Fibroblast of lung (primary cell): ENCODE measurements around the gene TANGO6. TPM values are rescaled to one million over a fixed set of nuclear protein-coding genes. Genes with fewer than 3 reads are reported as not detected.

Experiments used
- DNase-seq, 2 donors: peaks; one replicate each; pipeline versions ENCODE4 v3.0.0 to v3.0.0-alpha.2; 2010; ENCODE audit warnings: low read depth in 2 of 2
- H2AFZ ChIP-seq: 2 replicates; pipeline ENCODE4 v1.5.1; 2012; ENCODE audit warnings: low read length, control low read depth, inconsistent platforms
- H3K27ac ChIP-seq: 2 replicates; pipeline ENCODE4 v1.5.1; 2011; ENCODE audit warnings: low read length, control low read depth; ENCODE audit not compliant: insufficient read depth
- H3K27me3 ChIP-seq: 2 replicates; pipeline ENCODE4 v1.5.1; 2011; ENCODE audit warnings: mild to moderate bottlenecking, low read length; ENCODE audit not compliant: control insufficient read depth, insufficient read depth
- H3K36me3 ChIP-seq: 2 replicates; pipeline ENCODE4 v1.5.1; 2011; ENCODE audit warnings: low read length; ENCODE audit not compliant: control insufficient read depth, insufficient read depth
- H3K4me1 ChIP-seq: 2 replicates; pipeline ENCODE4 v1.5.1; 2011; ENCODE audit warnings: low read length; ENCODE audit not compliant: control insufficient read depth, insufficient read depth; ENCODE audit errors: extremely low read depth
- H3K4me2 ChIP-seq: 2 replicates; pipeline ENCODE4 v1.5.1; 2011; ENCODE audit warnings: low read length, control low read depth; ENCODE audit not compliant: insufficient read depth; ENCODE audit errors: extremely low read depth
- H3K4me3 ChIP-seq, 4 experiments: fragments of 200-600 bp in 1 of 4; sonication (generic) in 1 of 4; replicated peaks in 1 of 4; 2 replicates each; pipeline ENCODE4 v1.5.1; 2011 to 2016; ENCODE audit warnings: low read length in 4 of 4, low read depth in 3 of 4, mild to moderate bottlenecking in 3 of 4, control low read depth in 2 of 4, inconsistent platforms in 1 of 4, mixed read lengths in 1 of 4; ENCODE audit not compliant: insufficient read depth in 1 of 4; ENCODE audit errors: control extremely low read depth in 1 of 4
- H3K79me2 ChIP-seq: 2 replicates; pipeline ENCODE4 v1.5.1; 2012; ENCODE audit warnings: mild to moderate bottlenecking, low read length, inconsistent platforms; ENCODE audit not compliant: control insufficient read depth, insufficient read depth
- H3K9ac ChIP-seq: 2 replicates; pipeline ENCODE4 v1.5.1; 2011; ENCODE audit warnings: mild to moderate bottlenecking, low read length, control low read depth; ENCODE audit not compliant: insufficient read depth
- H3K9me3 ChIP-seq: 2 replicates; pipeline ENCODE4 v1.5.1; 2012; ENCODE audit warnings: low read depth, low read length; ENCODE audit not compliant: control insufficient read depth, insufficient read depth
- H4K20me1 ChIP-seq: 2 replicates; pipeline ENCODE4 v1.5.1; 2011; ENCODE audit warnings: low read length; ENCODE audit not compliant: control insufficient read depth, insufficient read depth; ENCODE audit errors: extremely low read depth
- EZH2 ChIP-seq: IDR thresholded peaks from 2 replicates; pipeline ENCODE4 v1.5.1; 2012; ENCODE audit warnings: low read length, control low read depth, mild to moderate bottlenecking; ENCODE audit errors: missing control alignments
- polyA plus RNA-seq, 2 donors: library from polyadenylated mRNA; depleted of rRNA in 1 of 2; stranded (reverse) in 1 of 2; unstranded in 1 of 2; fragments of >200 nt; gene quantifications; 2 replicates each; pipeline ENCODE4 v1.2.1, GENCODE V29; 2011 to 2012; ENCODE audit warnings: missing spikeins in 1 of 2
- total RNA-seq: library from RNA; depleted of rRNA; stranded (reverse); fragments of >200 nt; gene quantifications from 2 replicates; pipeline ENCODE4 v1.2.1, GENCODE V29; 2014
- TF ChIP-seq, protein P1 (sequence below), 2 donors: IDR thresholded peaks in 1 of 2; conservative IDR thresholded peaks in 1 of 2; 1 replicate in 1 of 2; 2 replicates in 1 of 2; pipeline ENCODE4 v1.5.1; 2011 to 2012; ENCODE audit warnings: low read length in 2 of 2, control low read depth in 1 of 2, inconsistent platforms in 1 of 2, low read depth in 1 of 2, mild to moderate bottlenecking in 1 of 2

Gene TANGO6
- total and polyA plus RNA-seq, 2 donors (not counting 1 experiment from before 2014, with no cell fraction given) = 6.5 to 29.9 TPM

DNA sequence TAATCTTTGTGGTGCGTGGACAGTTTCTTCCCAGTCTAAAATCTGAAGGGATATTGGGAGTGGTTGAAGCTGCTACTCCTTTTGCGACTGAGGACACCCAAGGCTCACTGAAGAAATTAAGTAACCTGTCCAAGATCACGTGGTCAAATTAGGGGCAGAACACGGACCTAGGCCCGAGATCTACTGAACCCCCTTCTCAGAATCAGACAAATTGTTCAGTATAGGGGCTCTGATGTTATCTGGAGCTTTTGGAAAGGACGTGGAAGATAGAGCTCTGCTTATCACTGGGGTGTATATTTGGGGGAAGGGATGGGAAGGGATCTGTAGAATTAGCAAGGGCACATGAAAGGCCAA, 857 bp downstream of the TANGO6 start:
- no peak for DNase-seq
- TF ChIP-seq, protein P1, sequence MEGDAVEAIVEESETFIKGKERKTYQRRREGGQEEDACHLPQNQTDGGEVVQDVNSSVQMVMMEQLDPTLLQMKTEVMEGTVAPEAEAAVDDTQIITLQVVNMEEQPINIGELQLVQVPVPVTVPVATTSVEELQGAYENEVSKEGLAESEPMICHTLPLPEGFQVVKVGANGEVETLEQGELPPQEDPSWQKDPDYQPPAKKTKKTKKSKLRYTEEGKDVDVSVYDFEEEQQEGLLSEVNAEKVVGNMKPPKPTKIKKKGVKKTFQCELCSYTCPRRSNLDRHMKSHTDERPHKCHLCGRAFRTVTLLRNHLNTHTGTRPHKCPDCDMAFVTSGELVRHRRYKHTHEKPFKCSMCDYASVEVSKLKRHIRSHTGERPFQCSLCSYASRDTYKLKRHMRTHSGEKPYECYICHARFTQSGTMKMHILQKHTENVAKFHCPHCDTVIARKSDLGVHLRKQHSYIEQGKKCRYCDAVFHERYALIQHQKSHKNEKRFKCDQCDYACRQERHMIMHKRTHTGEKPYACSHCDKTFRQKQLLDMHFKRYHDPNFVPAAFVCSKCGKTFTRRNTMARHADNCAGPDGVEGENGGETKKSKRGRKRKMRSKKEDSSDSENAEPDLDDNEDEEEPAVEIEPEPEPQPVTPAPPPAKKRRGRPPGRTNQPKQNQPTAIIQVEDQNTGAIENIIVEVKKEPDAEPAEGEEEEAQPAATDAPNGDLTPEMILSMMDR (conservative IDR thresholded peaks at IDR 0.05 in 1 of 2, IDR thresholded peaks at IDR 0.05 in 1 of 2; ENCODE audit: low read depth in 1 of 2, low read length in 2 of 2) = no peak
- TF ChIP-seq EZH2 = no peak
- Histone ChIP-seq H3K27me3 (no peaks in the 10 kb centered on the region), H2AFZ (peak overlapping the region; percentile 91), H3K9me3 (no peaks in the 10 kb centered on the region), H4K20me1 (no peaks in the 10 kb centered on the region), H3K79me2 (peaks cover 2% of the 10 kb centered on the region), H3K36me3 (no peaks in the 10 kb centered on the region), H3K4me3 (peak overlapping the region; percentile 79 to 94 (median 88)), H3K4me2 (peak overlapping the region; percentile 83), H3K4me1 (no peaks in the 10 kb centered on the region), H3K27ac (peak overlapping the region; percentile 81), H3K9ac (peak overlapping the region; percentile 81)

DNA sequence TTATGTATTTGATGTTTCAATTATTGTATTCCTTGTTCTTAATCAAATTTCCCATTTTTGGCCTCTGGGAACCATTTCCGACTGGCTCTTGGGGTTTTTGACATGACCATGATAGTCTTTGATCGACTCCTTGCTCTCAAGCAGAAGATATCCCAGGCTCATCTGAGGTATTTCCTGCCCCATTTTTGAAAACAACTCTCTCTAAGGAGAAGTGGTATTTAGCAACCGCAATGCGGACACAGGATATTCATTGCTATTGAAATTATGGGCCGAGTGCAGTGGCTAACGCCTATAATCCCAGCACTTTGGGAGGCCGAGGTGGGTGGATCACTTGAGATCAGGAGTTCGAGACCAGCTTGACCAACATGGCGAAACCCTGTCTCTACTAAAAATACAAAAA, 5.5 kb downstream of the TANGO6 start:
- Histone ChIP-seq H3K4me3 (no peak overlapping the region), H2AFZ (no peak overlapping the region), H3K9ac (no peak overlapping the region), H3K4me1 (no peaks in the 10 kb centered on the region), H4K20me1 (no peaks in the 10 kb centered on the region), H3K79me2 (peaks cover 2% of the 10 kb centered on the region), H3K4me2 (no peak overlapping the region), H3K27me3 (no peaks in the 10 kb centered on the region), H3K36me3 (no peaks in the 10 kb centered on the region), H3K27ac (no peak overlapping the region), H3K9me3 (no peaks in the 10 kb centered on the region)
- DNase-seq = no peak
- TF ChIP-seq, protein P1 (conservative IDR thresholded peaks at IDR 0.05 in 1 of 2, IDR thresholded peaks at IDR 0.05 in 1 of 2; ENCODE audit: low read depth in 1 of 2, low read length in 2 of 2) = no peak
- TF ChIP-seq EZH2 = no peak

DNA sequence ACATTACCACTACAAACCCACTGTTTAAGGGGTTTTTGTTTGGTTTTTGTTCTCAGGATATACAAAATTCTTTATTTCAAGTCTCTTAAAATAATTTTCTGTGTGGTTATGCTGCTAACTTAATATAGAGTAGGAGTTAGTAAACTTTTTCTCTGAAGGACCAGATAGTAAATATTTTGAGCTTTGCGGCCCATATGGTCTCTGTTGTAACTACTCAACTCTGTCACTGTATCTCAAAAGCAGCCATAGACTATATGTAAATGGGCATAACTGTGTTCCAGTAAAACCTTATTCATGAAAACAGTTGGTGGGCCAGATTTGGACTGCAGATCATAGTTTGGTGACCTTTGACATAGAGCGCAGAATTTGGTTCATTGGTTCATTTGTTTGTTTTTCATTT, 7.2 kb downstream of the TANGO6 start:
- H3K9me3 ChIP-seq = no peaks in the 10 kb centered on the region
- H3K27me3 ChIP-seq = no peaks in the 10 kb centered on the region
- H3K4me1 ChIP-seq = no peaks in the 10 kb centered on the region
- no peak overlapping the region for H3K4me3 ChIP-seq
- H4K20me1 ChIP-seq = no peaks in the 10 kb centered on the region
- no peak overlapping the region for H2AFZ ChIP-seq
- no peaks in the 10 kb centered on the region for H3K79me2 ChIP-seq
- H3K27ac ChIP-seq = no peak overlapping the region
- no peak overlapping the region for H3K9ac ChIP-seq
- no peak for DNase-seq
- H3K36me3 ChIP-seq = no peaks in the 10 kb centered on the region
- no peak overlapping the region for H3K4me2 ChIP-seq
- TF ChIP-seq, protein P1 (conservative IDR thresholded peaks at IDR 0.05 in 1 of 2, IDR thresholded peaks at IDR 0.05 in 1 of 2; ENCODE audit: low read depth in 1 of 2, low read length in 2 of 2) = no peak
- no peak for TF ChIP-seq EZH2
